Measurements from ENCODE around the gene SHC3. TPM values are rescaled to one million over a fixed set of nuclear protein-coding genes. Genes with fewer than 3 reads are reported as not detected.

SHC3 gene
- total RNA-seq, 2 donors from 2014 or later, result 5.7 to 6.9 TPM

- H3K27me3 ChIP-seq, result no peaks in the 10 kb centered on the region
- TF ChIP-seq POLR2A (IDR thresholded peaks at IDR 0.05) (no peak), CTCF (IDR thresholded peaks at IDR 0.05) (no peak)
- intact Hi-C loops (cut with DNase I), result no loop called here
- no peaks in the 10 kb centered on the region for H3K36me3 ChIP-seq (replicated peaks in 1 of 2; ENCODE audit: insufficient read depth in 1 of 2, low read depth in 2 of 2)
- H3K27ac ChIP-seq, result no peak overlapping the region
- H3K9me3 ChIP-seq, result no peaks in the 10 kb centered on the region
- no peak overlapping the region for H3K4me3 ChIP-seq
- WGBS, 2 donors, result 90 to 91% methylated on average over 5 to 10 of the region's 10 CpGs
- no peak for ATAC-seq
- no peaks in the 10 kb centered on the region for H3K4me1 ChIP-seq
- no peak for DNase-seq
Observed at GRCh38 chr9:89106224-89106851, 72.3 kb downstream of the SHC3 start.

DNA sequence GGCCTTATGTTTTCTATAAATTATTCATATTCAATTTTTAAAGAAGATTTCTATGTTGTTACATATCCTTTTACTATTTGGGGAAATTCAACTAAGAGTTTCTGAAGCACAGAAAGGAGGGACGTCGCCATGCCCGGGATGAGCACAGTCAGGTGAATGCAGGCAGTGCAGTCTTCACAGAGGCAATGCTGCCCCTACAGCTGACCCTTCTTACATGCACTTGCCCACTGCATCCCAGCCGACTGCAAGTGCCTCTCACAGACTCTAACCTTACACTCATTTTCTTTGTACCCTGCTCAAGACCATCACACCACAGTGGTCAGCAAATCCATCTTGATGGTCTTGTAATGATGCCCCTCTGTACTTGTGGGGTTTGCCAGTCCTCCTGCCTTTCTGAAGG is 73.8 kb downstream of the SHC3 start:
- Histone ChIP-seq H3K9me3 (no peaks in the 10 kb centered on the region), H3K27me3 (no peaks in the 10 kb centered on the region), H3K4me1 (no peaks in the 10 kb centered on the region), H3K36me3 (replicated peaks in 1 of 2; ENCODE audit: insufficient read depth in 1 of 2, low read depth in 2 of 2) (no peaks in the 10 kb centered on the region), H3K4me3 (no peak overlapping the region), H3K27ac (no peak overlapping the region)
- no peak for ATAC-seq
- 70 to 86% methylated on average over 4 of the region's 4 CpGs for WGBS, 2 donors
- TF ChIP-seq POLR2A (IDR thresholded peaks at IDR 0.05) (no peak), CTCF (IDR thresholded peaks at IDR 0.05) (no peak)
- no peak for DNase-seq
- intact Hi-C loops (cut with DNase I), result no loop called here

GRCh38 chr9:89097219-89097618 is 81.4 kb downstream of the SHC3 start:
- WGBS, 2 donors, result 84 to 86% methylated on average over 2 of the region's 2 CpGs
- Histone ChIP-seq H3K27ac (no peak overlapping the region), H3K27me3 (no peaks in the 10 kb centered on the region), H3K9me3 (no peaks in the 10 kb centered on the region), H3K4me3 (no peak overlapping the region), H3K4me1 (no peaks in the 10 kb centered on the region), H3K36me3 (replicated peaks in 1 of 2; ENCODE audit: insufficient read depth in 1 of 2, low read depth in 2 of 2) (no peaks in the 10 kb centered on the region)
- DNase-seq, result no peak
- no peak for TF ChIP-seq POLR2A (IDR thresholded peaks at IDR 0.05)
- no peak for TF ChIP-seq CTCF (IDR thresholded peaks at IDR 0.05)
- no peak for ATAC-seq
- intact Hi-C loops (cut with DNase I), result no loop called here

GRCh38 chr9:89096807-89097206 is 81.8 kb downstream of the SHC3 start:
- H3K36me3 ChIP-seq (replicated peaks in 1 of 2; ENCODE audit: insufficient read depth in 1 of 2, low read depth in 2 of 2), result no peaks in the 10 kb centered on the region
- no peaks in the 10 kb centered on the region for H3K27me3 ChIP-seq
- no peak overlapping the region for H3K27ac ChIP-seq
- ATAC-seq (no peak), DNase-seq (no peak)
- intact Hi-C loops (cut with DNase I), result no loop called here
- TF ChIP-seq POLR2A (IDR thresholded peaks at IDR 0.05), result no peak
- no peak for TF ChIP-seq CTCF (IDR thresholded peaks at IDR 0.05)
- H3K4me1 ChIP-seq, result no peaks in the 10 kb centered on the region
- WGBS, 2 donors, result 77 to 94% methylated on average over 7 of the region's 7 CpGs
- no peak overlapping the region for H3K4me3 ChIP-seq
- no peaks in the 10 kb centered on the region for H3K9me3 ChIP-seq

All from body of pancreas (tissue), 4 donors.